Islet of Langerhans (tissue), 1 donor: ENCODE results near the gene MAP4.

Experiments used
- FAIRE-seq: peaks from one replicate; lab custom pipeline; 2011; peaks lifted over from hg19 to GRCh38; lab: Jason Lieb, UNC

Gene MAP4

DNA sequence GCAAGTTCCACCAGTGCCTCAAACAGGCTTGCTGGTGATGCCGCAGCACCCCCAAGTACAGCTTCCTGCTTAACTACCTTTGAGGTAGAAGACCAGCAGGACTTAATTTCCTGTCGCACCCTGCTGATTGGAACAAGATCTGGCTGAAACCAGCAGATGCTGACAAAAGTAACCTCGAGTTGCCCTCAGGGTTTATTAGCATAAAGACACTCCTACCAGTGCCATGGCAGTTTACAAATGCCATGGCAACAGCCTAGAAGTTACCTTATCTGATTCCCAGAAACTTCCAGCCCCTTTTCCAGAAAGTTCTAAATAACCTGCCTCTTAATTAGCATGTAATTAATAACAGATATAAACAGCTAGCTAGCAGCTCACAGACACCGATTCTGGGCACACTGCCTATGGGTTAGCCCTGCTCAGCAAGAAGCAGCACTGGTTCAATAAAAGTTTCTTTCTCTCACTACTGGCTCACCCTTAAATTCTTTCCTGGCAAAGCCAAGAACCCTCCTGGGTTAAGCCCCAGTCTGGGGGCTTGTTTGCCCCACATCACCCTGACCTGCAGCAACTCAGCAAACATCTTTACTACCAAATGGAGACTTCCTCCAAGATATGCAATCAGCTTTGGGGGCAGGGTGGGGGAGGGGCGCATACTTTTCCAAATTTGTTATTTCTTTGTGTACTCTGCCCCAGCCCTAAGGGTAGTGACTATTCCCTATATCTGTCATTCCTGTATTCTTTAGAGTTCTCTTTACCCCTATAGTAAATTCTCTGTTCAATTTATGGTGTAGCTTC is 54.2 kb downstream of the MAP4 start:
- no peak for FAIRE-seq

DNA sequence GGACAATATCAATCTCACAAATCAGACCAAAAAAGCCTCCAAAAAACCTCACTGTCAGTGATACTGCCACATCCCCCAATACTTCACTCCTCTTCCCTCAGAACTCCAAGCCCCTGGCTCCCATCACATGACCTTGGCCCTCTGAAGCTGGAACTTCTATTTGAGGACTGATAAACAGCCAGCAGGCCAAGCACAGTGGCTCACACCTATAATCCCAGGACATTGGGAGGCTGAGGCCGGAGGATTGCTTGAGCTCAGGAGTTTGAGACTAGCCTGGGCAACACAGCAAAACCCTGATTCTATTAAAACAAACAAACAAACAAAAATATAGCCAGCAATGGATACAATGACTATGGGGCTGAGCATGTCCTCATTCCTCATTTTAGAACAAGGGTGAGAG is 55.2 kb downstream of the MAP4 start:
- FAIRE-seq = no peak

GRCh38 chr3:47956521-47956920 is 59.7 kb downstream of the MAP4 start:
- no peak for FAIRE-seq

DNA sequence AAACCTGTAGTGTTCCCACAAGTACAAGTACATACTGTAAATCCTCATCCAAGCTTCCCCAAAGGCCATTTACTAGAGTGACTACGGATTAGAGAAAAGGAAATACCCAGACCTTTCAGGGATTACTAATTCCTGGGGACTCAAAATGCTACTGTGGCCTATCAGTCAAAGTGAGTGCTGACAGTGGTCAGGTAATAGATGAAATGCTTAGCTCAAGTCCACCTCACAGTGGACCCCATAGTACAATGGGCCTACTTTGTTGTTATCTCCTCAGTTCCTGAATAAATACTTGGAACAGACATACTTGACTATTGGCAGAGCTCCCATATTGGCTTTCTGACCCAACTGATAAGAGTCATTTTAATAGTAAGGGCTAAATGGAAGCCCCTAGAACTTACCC is 61.6 kb downstream of the MAP4 start:
- FAIRE-seq = no peak

- FAIRE-seq = no peak
Measured at GRCh38 chr3:47950453-47951169, 65.6 kb downstream of the MAP4 start.

DNA sequence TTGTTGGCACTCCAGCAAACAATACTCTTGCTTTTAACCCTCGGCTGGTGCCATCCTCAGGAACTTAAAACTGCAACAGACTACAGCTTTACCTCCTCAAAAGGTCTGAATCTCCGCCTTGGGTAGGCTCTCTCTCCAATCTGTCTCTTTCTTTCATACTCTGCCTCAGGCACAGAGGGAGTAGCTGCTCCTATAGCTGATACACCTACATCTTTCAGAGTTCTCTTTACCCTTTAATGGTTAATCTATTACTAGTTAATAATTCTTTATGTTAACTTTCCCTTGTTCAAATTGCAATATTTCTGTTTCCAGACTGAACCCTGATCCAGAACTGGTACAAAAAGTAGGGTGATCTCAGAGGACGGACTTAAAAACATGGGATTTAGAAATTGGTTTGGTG is 66.2 kb downstream of the MAP4 start:
- no peak for FAIRE-seq

DNA sequence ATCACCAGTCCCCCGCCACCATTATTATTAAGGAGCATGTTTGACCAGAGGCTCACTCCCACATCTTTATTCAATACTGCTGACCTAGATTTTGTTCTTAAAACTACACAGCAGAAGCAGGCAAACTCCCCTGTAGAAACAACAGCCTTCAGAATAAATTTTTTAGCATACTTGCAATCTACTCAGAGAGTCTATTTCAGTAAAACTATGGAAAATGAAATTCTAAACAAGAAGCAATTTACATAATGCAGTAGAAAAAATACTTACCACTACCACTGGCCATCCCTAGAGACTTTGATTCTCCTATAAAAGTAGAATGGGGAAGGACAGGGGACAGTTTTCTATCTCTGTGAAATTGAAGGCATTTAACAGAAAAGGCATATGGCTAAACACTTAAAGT is 76.0 kb downstream of the MAP4 start:
- no peak for FAIRE-seq

GRCh38 chr3:47932421-47932820 is 83.8 kb downstream of the MAP4 start:
- no peak for FAIRE-seq

DNA sequence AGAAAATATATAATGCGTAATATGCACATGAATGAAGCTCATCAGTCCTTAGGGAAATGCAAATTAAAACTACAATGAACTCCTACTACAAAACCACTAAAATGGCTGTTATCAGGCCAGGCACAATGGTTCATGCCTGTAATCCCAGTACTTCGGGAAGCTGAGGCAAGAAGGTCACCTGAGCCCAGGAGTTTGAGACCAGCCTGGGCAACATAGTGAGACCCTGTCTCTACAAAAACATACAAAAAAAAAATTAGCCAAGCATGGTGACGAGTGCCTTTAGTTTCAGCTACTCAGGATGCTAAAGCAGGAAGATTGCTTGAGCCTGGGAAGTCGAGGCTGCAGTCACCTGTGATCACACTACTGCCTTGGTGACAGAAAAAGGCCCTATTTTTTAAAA is 85.2 kb downstream of the MAP4 start:
- FAIRE-seq = no peak

DNA sequence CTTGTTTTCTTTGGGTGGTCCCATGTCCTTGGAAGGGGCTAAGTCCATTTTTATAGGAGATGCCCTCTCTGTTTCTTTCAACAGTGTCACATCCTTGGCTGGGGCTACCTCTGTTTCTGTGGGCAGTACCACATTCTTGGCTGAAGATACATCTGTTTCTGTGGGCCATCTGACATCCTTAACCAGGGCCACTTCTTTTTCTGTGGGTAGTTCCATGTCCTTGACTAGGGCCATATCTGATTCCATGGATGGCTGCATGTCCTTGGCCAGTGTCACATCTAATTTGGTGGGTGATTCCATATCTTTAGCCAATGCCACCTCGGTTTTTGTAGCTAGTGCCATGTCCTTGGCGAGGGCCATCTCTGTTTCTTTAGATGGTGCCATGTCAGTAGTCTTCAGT is 99.5 kb downstream of the MAP4 start:
- FAIRE-seq = no peak

GRCh38 chr3:47916201-47916600 is 100.0 kb downstream of the MAP4 start:
- no peak for FAIRE-seq

GRCh38 chr3:47912006-47912504 is 104.2 kb downstream of the MAP4 start:
- no peak for FAIRE-seq

- FAIRE-seq = no peak
Measured at GRCh38 chr3:47910777-47911440, 105.3 kb downstream of the MAP4 start.

DNA sequence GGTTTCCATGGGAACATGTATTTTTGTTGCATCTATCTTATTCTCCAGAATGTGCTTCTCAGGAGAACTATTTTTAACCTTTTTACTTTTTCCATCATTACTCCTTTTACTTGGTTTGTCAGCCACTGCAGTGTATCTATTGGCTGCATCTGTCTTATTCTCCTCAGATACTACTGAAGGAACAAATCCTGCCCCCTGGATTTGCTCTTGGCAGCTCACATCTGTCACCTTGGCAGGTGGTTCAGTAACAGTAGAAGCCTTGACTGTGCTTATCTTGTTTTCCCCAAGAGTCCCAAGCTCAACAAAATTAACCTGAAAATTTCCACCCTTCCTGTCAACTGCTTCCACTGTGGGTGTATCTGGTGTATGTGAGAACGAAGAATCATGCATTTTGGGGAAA is 106.0 kb downstream of the MAP4 start:
- no peak for FAIRE-seq

GRCh38 chr3:47909607-47910006 is 106.6 kb downstream of the MAP4 start:
- FAIRE-seq = no peak

DNA sequence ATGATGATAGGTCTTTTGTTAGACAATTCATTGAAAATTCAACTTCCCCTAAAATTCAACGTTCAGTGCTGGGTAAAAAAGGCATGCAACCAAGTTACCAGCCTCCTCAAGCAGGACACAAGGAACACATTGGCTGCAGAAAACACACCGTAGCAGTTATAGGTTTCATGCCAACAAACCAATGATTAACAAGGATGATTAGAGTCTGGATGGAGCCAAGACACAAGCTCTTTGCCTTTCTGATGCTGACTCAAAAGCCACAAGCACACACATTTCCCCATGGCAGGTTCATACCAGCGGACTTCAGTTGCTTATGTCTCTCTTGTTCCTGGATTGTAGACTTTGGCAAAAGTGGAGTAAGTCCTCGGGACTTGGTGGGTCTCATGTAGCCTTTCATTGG is 107.5 kb downstream of the MAP4 start:
- FAIRE-seq = no peak

GRCh38 chr3:47907784-47908183 is 108.4 kb downstream of the MAP4 start:
- FAIRE-seq = no peak

DNA sequence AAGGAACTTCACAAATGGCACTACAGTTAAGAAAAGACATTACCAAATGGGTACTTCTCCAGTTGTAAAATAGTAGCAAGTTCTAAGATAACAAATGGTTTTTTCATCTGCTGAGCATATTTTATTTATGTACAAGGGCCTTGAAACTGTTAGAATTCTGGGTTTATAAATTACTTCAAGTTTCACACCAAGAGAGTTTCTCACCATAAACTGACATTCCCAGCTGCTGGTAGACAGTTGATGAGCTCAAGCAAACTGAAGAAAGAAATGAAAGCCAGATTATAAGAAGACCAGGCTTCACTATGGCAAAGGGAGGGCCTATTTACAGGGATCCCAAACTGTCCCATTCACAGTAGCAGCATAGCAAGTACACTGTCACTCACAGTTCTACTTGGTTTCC is 113.5 kb downstream of the MAP4 start:
- no peak for FAIRE-seq

GRCh38 chr3:47901280-47901833 is 114.9 kb downstream of the MAP4 start:
- no peak for FAIRE-seq

DNA sequence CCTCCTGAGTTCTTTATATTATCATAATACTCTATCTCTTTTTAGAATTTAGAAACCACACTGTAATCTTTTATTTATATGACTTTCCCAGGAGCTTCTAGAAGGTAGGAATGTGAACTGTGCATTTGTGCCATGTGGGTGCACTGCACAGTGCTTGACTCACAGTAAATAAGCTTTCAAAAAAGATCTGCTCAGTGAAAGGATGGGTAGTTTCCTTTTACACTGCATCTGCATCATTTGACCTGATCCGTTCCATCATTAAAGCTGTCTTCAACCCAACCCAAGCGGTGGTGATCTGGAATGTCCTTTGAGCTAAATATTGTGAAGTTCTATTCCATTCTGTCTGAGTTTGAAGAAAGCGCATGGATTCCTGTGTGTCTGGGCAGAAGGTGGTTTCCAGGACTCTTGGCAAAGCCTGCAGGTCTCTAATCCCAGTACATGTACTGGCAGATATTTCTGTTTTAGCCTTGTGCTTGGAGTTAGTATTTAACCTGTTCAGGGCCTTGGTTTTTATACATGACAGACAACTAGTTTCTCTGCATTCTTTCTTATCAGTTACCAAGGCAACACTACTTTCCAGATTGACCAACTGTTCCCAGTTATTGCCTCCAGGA is 116.6 kb downstream of the MAP4 start:
- no peak for FAIRE-seq

DNA sequence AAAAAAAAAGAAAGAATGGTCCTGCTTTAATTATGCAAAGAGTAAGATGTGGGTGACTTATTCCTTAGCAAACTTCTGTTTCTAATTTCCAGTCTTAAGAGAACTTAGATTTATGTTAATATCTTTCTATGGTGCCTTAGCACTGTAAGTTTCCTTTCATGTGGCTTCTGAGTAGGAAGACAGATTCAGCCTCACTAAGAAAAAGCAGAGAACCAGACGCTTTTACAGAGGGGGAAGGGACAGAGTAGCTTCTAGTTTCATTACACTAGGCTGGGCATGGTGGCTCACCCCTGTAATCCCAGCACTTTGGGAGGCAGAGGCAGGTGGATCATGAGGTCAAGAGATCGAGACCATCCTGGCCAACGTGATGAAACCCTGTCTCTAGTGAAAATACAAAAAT is 118.3 kb downstream of the MAP4 start:
- FAIRE-seq = no peak

DNA sequence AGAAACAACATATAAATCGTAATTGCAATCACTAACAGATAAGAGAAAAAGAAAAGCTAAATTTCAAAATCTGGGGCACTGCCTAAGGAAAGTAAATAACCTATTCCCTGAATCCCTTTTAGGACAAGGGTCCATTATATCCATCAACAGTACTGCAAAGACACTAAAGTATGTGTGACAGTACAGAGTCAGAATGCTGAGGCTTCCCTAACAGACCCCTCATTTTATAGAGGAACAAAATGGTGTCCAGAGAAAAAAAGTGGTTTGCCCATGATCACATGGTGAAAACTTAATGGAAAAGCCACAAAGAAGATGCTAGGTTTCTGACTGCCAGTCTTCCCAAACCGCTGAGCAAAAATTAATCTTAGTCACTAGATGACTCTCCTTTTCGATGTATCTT is 119.5 kb downstream of the MAP4 start:
- FAIRE-seq = no peak

- no peak for FAIRE-seq
Measured at GRCh38 chr3:47895241-47895640, 121.0 kb downstream of the MAP4 start.
